Natural killer cell (primary cell): ENCODE data around the gene KCNK16. TPM values are rescaled to one million over a fixed set of nuclear protein-coding genes. Genes with fewer than 3 reads are reported as not detected.
A peak's percentile ranks its signal among the peaks of the same experiment; 100 is the strongest.

Experiments used
- ATAC-seq, 3 donors: fragments of 150-1000 bp in 2 of 3; fragments of 200-7000 bp in 1 of 3; cut with Tn5 transposase; 1 replicate in 1 of 3; 2 replicates in 2 of 3; pipeline ENCODE4 v1.10.0; 2021; ENCODE audit warnings: mild to moderate bottlenecking in 2 of 3, moderate library complexity in 2 of 3
- DNase-seq, 2 donors: peaks; one replicate each; pipeline versions ENCODE4 v3.0.0 to v3.0.0-alpha.2; 2013 to 2021; ENCODE audit warnings: mixed read lengths in 1 of 2
- H3K27ac ChIP-seq: one replicate; pipeline ENCODE4 v1.5.1; 2013; ENCODE audit warnings: mild to moderate bottlenecking, low read length
- H3K27me3 ChIP-seq: one replicate; pipeline ENCODE4 v1.6.1; 2013; ENCODE audit warnings: low read length; ENCODE audit not compliant: control insufficient read depth, insufficient read depth
- H3K36me3 ChIP-seq: one replicate; pipeline ENCODE4 v1.6.1; 2013; ENCODE audit warnings: low read length; ENCODE audit not compliant: control insufficient read depth, insufficient read depth
- H3K4me1 ChIP-seq: one replicate; pipeline ENCODE4 v1.6.1; 2013; ENCODE audit warnings: low read length; ENCODE audit not compliant: control insufficient read depth, insufficient read depth
- H3K4me3 ChIP-seq: one replicate; pipeline ENCODE4 v1.5.1; 2013; ENCODE audit warnings: low read length
- H3K9me3 ChIP-seq: one replicate; pipeline ENCODE4 v1.6.1; 2013; ENCODE audit warnings: low read length; ENCODE audit not compliant: control insufficient read depth, insufficient read depth
- H3K27ac Mint-ChIP-seq, 2 donors: one replicate each; pipeline ENCODE4 v1.8.0; 2022; ENCODE audit warnings: mild to moderate bottlenecking in 2 of 2, mixed read lengths in 2 of 2, moderate library complexity in 1 of 2
- H3K27me3 Mint-ChIP-seq, 2 donors: one replicate each; pipeline ENCODE4 v1.8.0; 2022; ENCODE audit warnings: low read depth in 2 of 2, mixed read lengths in 2 of 2
- H3K36me3 Mint-ChIP-seq: one replicate; pipeline ENCODE4 v1.8.0; 2022; ENCODE audit warnings: mixed read lengths
- H3K4me1 Mint-ChIP-seq, 2 donors: one replicate each; pipeline ENCODE4 v1.8.0; 2022; ENCODE audit warnings: mixed read lengths in 2 of 2
- H3K4me3 Mint-ChIP-seq: one replicate; pipeline ENCODE4 v1.8.0; 2022; ENCODE audit warnings: mild to moderate bottlenecking, moderate library complexity, mixed read lengths
- H3K9me3 Mint-ChIP-seq, 2 donors: one replicate each; pipeline ENCODE4 v1.8.0; 2022; ENCODE audit warnings: mixed read lengths in 2 of 2
- WGBS: methylation state at CpG from one replicate; pipeline ENCODE4 v1.1.7; 2013; ENCODE audit warnings: missing lambda C conversion rate; ENCODE audit not compliant: insufficient coverage; 5-methylcytosine and 5-hydroxymethylcytosine counted together
- intact Hi-C: fragments of 100-400 bp; cut with micrococcal nuclease; formaldehyde crosslinking; loops from one replicate; pipeline ENCODE4 v1.14.2; 2022
- total RNA-seq, 4 donors: library from RNA; stranded (reverse); fragments of 120-200 nt in 1 of 4; gene quantifications; one replicate each; pipeline versions ENCODE4 v1.2.3 to v1.2.4, GENCODE V29; 2013 to 2022
- TF ChIP-seq, protein P1 (sequence below): fragments of 200-600 bp; IDR thresholded peaks from one replicate; pipeline ENCODE4 v1.8.0; 2022; ENCODE audit warnings: antibody characterized with exemption

KCNK16 gene
- total RNA-seq, 3 donors from 2014 or later (not counting 1 experiment from before 2014, with no cell fraction given), result not detected

DNA sequence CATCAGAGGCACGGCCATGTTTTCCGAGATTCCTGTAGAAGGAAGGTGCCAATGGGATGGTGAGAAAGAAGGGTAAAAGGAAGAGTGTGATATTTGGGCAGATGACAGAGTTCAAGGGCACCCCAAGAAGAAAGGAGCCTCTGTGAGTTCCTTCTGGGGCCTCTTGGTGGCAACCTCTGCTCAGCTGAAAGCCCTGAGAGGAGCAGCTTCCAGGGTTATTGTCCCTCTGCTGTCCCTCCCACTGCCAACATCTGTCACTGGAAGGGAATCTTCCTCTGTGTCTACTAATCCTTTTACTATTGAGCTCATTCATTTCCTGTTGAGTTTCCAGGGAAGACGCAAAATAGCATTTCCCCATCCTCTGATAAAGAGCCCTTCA, 40.0 kb upstream of the KCNK16 start:
- ATAC-seq, result no peak
- DNase-seq, result no peak
- H3K9me3 Mint-ChIP-seq, result no peaks in the 10 kb centered on the region
- intact Hi-C loops, result loop anchor here (5.0 kb wide), 1 partner anchor 1665 kb away; no protein-coding TSS in a partner anchor
- H3K36me3 Mint-ChIP-seq, result no peaks in the 10 kb centered on the region
- Histone ChIP-seq H3K9me3 (no peaks in the 10 kb centered on the region), H3K27me3 (no peaks in the 10 kb centered on the region), H3K27ac (no peak overlapping the region), H3K4me1 (peaks cover 6% of the 10 kb centered on the region), H3K36me3 (no peaks in the 10 kb centered on the region), H3K4me3 (no peak overlapping the region)
- WGBS, result 54% methylated on average over 3 of the region's 3 CpGs
- no peak overlapping the region for H3K27ac Mint-ChIP-seq
- peaks cover 4 to 5% of the 10 kb centered on the region in 2 donors for H3K4me1 Mint-ChIP-seq
- peaks cover 0 to 15% of the 10 kb centered on the region in 2 donors for H3K27me3 Mint-ChIP-seq
- no peak overlapping the region for H3K4me3 Mint-ChIP-seq
- TF ChIP-seq, protein P1, sequence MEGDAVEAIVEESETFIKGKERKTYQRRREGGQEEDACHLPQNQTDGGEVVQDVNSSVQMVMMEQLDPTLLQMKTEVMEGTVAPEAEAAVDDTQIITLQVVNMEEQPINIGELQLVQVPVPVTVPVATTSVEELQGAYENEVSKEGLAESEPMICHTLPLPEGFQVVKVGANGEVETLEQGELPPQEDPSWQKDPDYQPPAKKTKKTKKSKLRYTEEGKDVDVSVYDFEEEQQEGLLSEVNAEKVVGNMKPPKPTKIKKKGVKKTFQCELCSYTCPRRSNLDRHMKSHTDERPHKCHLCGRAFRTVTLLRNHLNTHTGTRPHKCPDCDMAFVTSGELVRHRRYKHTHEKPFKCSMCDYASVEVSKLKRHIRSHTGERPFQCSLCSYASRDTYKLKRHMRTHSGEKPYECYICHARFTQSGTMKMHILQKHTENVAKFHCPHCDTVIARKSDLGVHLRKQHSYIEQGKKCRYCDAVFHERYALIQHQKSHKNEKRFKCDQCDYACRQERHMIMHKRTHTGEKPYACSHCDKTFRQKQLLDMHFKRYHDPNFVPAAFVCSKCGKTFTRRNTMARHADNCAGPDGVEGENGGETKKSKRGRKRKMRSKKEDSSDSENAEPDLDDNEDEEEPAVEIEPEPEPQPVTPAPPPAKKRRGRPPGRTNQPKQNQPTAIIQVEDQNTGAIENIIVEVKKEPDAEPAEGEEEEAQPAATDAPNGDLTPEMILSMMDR, result no peak

DNA sequence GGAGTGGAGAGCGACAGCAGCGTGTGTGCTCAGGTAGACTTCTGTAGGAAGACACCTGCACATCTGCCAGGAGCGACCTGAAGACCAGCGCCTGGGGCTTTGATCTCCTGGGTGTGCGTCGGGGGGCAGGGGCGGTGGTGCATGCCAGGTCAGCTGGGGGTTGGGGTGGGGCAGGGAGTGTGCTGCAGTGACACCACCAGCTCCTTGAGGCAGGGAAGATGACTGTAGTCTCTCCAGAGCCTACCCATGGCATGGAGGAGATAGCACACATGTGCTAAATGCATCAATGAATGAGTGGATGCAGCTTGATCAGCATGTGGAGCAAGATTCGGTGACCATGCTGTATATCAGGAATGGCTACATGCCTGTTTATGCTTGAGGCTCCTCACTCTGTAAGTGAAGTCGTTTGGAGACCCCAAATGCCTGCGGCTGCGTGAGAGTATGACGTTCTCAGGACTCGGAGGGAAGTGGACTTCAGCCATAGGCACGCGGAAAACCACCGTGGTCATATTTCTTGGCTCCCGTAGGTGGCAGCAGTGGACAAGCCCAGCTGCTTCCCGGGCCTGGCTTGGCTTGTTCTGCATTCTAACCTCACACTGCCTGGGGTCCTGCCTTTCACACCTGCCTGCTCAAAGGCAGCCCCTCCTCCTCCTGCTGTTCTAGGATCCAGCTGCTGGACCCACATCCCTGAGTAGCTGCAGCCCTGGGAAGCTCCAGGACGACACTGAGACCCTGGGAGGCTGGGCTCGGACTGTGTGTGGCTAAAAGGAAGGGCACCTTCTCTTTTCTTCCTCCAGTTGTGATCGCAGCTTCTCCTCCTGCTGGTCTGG, 39.4 kb upstream of the KCNK16 start:
- H3K9me3 Mint-ChIP-seq, result no peaks in the 10 kb centered on the region
- ATAC-seq (peak; percentile 66 to 88 (median 75)), DNase-seq (peak; percentile 36 to 60)
- H3K4me3 Mint-ChIP-seq, result no peak overlapping the region
- intact Hi-C loops, result loop anchor here (5.0 kb wide), 1 partner anchor 1665 kb away; no protein-coding TSS in a partner anchor
- no peaks in the 10 kb centered on the region for H3K9me3 ChIP-seq
- no peaks in the 10 kb centered on the region for H3K36me3 Mint-ChIP-seq
- no peak overlapping the region for H3K4me3 ChIP-seq
- peaks cover 4 to 5% of the 10 kb centered on the region in 2 donors for H3K4me1 Mint-ChIP-seq
- H3K27me3 Mint-ChIP-seq, result peaks cover 0 to 15% of the 10 kb centered on the region in 2 donors
- no peaks in the 10 kb centered on the region for H3K36me3 ChIP-seq
- no peak overlapping the region for H3K27ac Mint-ChIP-seq
- 38% methylated on average over 20 of the region's 21 CpGs for WGBS
- H3K4me1 ChIP-seq, result peaks cover 6% of the 10 kb centered on the region
- TF ChIP-seq, protein P1, result peak; percentile 74
- no peak overlapping the region for H3K27ac ChIP-seq
- no peaks in the 10 kb centered on the region for H3K27me3 ChIP-seq

- peaks cover 6% of the 10 kb centered on the region for H3K4me1 ChIP-seq
- no peaks in the 10 kb centered on the region for H3K36me3 Mint-ChIP-seq
- H3K4me3 Mint-ChIP-seq, result no peak overlapping the region
- H3K36me3 ChIP-seq, result no peaks in the 10 kb centered on the region
- H3K9me3 Mint-ChIP-seq, result no peaks in the 10 kb centered on the region
- DNase-seq, result no peak
- no peaks in the 10 kb centered on the region for H3K9me3 ChIP-seq
- H3K4me1 Mint-ChIP-seq, result peaks cover 4 to 5% of the 10 kb centered on the region in 2 donors
- 89% methylated on average over 9 of the region's 9 CpGs for WGBS
- no peak overlapping the region for H3K27ac Mint-ChIP-seq
- no peaks in the 10 kb centered on the region for H3K27me3 ChIP-seq
- H3K27me3 Mint-ChIP-seq, result peaks cover 0 to 12% of the 10 kb centered on the region in 2 donors
- no peak overlapping the region for H3K4me3 ChIP-seq
- intact Hi-C loops, result loop anchor here (5.0 kb wide), 1 partner anchor 1667 kb away; no protein-coding TSS in a partner anchor
- ATAC-seq, result no peak
- TF ChIP-seq, protein P1, result no peak
- no peak overlapping the region for H3K27ac ChIP-seq
Observed at GRCh38 chr6:39360378-39360777, 37.9 kb upstream of the KCNK16 start.
